ENCODE results near the gene KIF3C.

GRCh38 chr2:25983735-25984134 is 1.4 kb upstream of the KIF3C start:
- TF ChIP-seq, protein P1, sequence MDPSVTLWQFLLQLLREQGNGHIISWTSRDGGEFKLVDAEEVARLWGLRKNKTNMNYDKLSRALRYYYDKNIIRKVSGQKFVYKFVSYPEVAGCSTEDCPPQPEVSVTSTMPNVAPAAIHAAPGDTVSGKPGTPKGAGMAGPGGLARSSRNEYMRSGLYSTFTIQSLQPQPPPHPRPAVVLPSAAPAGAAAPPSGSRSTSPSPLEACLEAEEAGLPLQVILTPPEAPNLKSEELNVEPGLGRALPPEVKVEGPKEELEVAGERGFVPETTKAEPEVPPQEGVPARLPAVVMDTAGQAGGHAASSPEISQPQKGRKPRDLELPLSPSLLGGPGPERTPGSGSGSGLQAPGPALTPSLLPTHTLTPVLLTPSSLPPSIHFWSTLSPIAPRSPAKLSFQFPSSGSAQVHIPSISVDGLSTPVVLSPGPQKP (IDR thresholded peaks at IDR 0.05; ENCODE audit: borderline replicate concordance, low read depth, low read length) = no peak
- TF ChIP-seq MAFK (IDR thresholded peaks at IDR 0.05; ENCODE audit: low read depth, low read length) (no peak), CTCF (conservative IDR thresholded peaks at IDR 0.05; ENCODE audit: low read depth, low read length) (no peak), POLR2A (IDR thresholded peaks at IDR 0.05; ENCODE audit: low read depth, low read length) (no peak), RFX5 (IDR thresholded peaks at IDR 0.05; ENCODE audit: low read depth, low read length) (no peak), NFE2L2 (IDR thresholded peaks at IDR 0.05; ENCODE audit: low read depth, low read length) (no peak), MXI1 (IDR thresholded peaks at IDR 0.05; ENCODE audit: borderline replicate concordance, low read depth, low read length) (no peak)

Measured in IMR-90 (cell line).